GOT3 (cell line): Measurements from ENCODE around the gene ZNF536.

Experiments
- DNase-seq: peaks from one replicate; lab custom pipeline; 2025; ENCODE audit warnings: mixed read lengths; lab: John Stamatoyannopoulos, UW

The ZNF536 gene

GRCh38 chr19:30564551-30565011, 192.4 kb downstream of the ZNF536 start:
- no peak for DNase-seq

DNA sequence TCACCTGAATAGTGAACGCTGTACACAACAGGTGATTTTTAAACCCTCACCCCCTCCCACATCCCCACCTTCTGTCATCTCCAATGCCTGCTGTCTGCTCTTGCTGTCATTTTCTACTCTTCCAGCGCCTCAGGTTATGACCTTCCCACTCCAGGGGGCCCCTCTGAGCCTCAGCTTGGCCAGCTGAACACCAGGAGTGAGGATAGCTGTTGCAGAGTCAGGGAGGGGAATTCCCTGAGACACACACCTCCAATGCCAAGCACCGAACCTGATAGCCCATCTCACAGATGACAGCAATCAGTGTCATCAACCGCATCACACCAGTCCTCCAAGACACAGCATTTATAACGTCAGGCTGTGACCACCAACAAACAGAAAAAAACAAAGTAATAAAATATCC, 193.5 kb downstream of the ZNF536 start:
- no peak for DNase-seq

DNA sequence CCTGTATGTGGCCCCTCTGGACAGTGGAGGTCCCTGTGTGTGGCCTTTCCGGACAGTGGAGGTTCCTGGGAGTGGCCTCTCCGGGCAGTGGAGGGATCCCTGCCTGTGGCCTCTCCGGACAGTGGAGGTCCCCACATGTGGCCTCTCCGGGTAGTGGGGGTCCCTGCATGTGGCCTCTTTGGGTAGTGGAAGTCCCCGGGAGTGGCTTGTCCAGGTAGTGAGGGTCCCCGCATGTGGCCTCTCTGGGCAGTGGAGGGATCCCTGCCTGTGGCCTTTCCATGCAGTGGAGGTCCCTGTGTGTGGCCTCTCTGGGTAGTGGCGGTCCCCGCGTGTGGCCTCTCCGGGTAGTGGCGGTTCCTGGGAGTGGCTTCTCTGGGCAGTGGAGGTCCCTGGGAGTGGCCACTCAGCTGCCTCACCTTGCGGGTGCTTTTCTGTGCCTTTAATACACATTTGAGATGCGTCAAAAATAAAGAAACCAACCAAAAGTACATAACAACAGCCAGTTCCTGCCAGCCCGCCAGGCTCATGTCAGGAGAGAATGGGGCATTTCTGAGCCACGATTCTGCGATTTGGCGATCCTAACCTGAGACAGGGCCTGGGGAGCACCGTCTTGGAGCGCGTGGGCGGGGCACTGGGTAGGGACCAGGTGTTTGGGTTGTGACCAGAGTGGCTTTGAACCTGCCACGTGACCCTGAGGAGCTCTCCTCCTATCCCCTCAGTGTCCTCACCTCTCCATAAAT, 194.7 kb downstream of the ZNF536 start:
- DNase-seq = no peak

GRCh38 chr19:30567536-30568232, 195.5 kb downstream of the ZNF536 start:
- DNase-seq = no peak

- DNase-seq = no peak
Observed at GRCh38 chr19:30570194-30570593, 198.0 kb downstream of the ZNF536 start.

GRCh38 chr19:30577551-30578105, 205.4 kb downstream of the ZNF536 start:
- no peak for DNase-seq

GRCh38 chr19:30579419-30579818, 207.2 kb downstream of the ZNF536 start:
- no peak for DNase-seq

- no peak for DNase-seq
Observed at GRCh38 chr19:30580673-30581072, 208.5 kb downstream of the ZNF536 start.

- DNase-seq = no peak
Observed at GRCh38 chr19:30584090-30584489, 211.9 kb downstream of the ZNF536 start.

- DNase-seq = no peak
Observed at GRCh38 chr19:30587869-30588268, 215.7 kb downstream of the ZNF536 start.

GRCh38 chr19:30590596-30591229, 218.5 kb downstream of the ZNF536 start:
- no peak for DNase-seq

GRCh38 chr19:30593356-30593755, 221.2 kb downstream of the ZNF536 start:
- no peak for DNase-seq

DNA sequence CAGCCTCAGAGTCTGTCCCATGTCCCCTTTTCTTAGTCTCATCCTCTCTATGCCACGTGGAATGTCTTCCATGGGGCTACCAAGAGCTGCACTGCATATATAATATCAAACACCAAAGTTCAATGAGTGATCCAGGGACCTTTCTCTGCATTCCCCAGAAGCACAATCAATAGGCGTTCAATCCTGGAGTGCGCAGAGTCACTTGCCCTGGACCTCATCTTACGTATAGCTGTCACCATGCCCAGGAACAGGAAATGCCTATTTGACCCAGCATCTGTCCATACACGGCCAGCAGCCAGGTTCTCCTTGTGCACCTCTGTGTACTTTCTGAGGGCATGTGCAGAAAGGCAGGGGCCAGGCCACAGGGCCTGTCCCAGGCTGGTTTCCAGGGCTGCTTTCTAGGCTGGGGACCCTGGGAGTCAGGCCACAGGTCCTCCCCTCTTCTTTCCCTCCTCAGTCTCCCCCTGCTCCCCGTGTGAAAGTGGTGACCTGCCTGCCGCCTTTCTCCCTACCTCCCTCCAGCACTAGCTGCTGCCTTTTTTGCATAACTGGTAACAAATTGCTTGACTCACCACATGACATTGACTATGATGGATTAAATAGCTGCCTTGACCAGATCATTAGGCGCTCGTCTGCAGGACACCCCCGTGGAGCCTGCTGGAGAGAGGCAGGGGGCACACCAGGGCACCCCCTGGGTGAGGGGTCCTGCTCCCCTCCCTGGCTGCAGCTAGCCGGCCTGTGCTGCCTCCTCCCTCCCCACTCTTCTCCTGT, 222.0 kb downstream of the ZNF536 start:
- no peak for DNase-seq

DNA sequence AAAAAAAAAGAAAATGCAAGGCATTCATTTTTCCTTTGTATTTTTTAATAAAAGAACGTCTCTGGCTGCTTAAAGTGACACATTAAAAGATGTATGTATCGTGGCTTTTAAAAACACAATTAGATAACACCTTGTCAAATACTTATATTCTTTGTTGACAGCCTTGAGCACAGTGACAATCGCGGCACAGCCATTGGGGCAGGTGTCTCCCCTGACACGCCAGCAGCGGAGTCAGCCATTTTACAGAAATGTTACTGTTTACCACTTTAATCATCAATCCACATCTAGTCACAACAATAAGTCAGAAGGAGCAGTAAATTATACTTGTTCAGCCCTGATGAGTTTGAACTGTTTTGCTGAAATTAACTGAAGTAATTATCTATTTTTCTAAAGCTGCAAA, 224.1 kb downstream of the ZNF536 start:
- no peak for DNase-seq

DNA sequence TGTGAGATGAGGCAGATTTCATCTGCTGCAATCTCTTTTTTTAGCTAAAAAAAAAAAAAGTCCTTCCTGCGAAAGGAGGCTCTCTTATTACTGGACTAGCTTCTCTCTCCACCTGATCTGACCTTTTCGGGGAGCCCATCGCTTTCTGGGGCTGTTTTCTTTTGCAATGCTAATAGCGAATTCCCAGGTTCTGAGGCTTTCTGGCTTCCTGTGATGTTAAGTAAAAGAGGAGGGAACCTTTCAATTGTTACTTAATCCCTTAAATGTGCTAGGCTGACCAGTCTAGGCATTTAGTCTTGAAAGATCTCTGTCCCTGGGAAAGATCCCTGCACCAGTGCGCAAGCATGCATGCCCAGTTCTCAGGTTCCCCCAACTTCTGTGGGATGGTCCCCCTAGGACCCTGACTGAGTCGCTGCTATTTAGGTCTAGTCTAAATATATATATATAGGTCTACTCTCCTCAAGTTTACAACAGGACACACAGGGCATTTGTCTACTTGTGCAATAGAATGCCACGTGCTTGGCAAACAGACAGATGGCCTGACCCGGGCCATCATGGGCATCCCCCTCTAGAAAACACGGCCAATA, 224.7 kb downstream of the ZNF536 start:
- DNase-seq = no peak

- no peak for DNase-seq
Observed at GRCh38 chr19:30598688-30599087, 226.5 kb downstream of the ZNF536 start.

DNA sequence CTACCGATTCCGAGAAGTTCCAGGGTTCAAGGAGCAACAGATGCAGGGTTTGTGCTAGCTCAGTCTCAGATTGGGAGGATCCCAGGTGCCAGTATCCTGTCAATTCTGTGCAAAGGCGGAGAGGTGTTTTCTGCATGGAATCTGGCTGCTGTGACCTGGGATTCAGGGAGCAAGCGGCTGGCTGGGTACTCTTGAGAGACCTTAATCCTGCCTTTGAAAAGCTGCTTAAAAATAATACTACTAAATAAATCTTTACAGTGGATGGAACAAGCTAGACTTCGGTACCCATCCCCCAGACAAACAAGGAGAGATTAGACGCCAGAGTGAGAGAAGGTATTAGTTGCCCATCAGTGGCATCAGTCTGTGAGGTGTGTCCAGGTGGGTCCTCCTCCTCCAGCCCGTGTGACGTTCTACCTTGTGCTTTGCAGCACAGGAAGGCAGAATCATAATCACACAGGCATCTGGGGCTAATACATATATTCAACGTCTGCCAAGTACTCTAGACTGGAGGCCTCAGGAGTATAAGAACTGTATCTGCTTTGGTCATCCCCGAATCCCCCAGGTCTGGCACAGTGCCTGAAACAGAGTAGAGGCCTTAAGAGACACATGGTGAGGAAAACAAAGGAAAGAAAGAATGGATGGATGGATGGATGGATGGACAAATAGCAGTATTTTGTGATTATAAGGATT, 230.6 kb downstream of the ZNF536 start:
- no peak for DNase-seq

DNA sequence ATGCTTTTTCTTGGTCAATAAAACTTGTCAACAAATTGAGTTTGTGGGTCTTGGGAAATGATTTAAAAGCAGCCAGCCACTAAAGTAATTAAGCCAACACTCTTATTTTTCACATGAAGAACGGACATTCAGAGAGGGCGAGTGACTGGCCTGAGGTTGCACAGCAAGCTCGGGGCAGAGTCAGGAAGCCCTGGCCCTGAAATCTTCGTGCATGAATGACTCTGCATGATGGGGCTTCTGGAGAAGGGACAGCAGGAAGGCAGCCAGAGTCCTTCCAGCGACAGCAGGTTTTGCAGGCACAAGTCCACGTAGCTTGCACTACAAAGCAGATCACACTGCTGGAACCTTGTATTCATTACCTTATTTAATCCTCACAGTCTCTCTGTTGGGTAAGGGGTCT, 232.5 kb downstream of the ZNF536 start:
- DNase-seq = no peak

GRCh38 chr19:30605333-30605732, 233.1 kb downstream of the ZNF536 start:
- DNase-seq = no peak

DNA sequence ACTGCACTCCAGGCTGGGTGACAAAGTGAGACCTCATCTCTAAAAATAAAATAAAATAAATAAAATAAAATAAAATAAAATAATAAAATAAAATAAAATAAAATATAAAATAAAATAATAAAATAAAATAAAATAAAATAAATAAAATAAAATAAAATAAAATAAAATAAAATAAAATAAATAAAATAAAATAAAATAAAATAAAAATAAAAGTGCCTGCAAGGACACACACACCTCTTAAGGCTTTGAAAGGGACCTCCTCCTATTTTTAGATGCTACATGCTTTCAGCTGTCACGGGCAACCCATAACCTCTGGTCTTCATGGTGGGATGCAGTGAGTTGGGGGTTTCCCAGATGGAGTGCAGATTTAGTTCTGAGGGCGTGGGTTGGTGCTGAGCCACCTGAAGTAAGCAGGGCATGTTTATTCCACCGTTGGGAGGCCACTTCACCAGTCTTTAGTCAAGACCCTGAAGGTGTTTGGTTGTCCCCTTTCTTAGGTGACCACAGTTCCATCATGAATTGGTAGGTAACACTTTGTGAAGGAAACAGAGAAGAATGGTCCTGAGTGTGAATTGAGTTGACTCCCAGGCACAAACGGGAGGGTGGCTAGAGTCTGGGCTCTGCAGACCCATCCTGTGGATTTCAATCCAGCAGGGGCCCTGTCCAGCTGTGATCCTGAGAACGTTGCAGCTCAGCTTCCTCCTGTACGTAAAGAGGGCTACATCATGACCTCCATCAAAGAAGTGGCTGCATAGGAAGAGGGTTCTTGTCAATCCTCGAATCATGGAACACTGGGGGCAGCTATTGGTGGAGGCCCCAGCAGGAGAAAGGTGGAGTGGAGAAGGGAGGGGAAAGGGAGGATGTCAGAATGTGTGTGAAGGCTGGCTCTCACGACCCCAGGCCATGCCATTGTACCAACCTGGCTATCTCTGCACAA, 234.2 kb downstream of the ZNF536 start:
- no peak for DNase-seq
